22Rv1 (cell line): ENCODE measurements around the gene TPRG1L.
A peak's percentile ranks its signal among the peaks of the same experiment; 100 is the strongest.
"Not testable (repeated sequence)": the region's sequence is repeated elsewhere in the genome, so short reads cannot be mapped to it uniquely, and the experiment has no call there.

Experiments used
- H3K27ac ChIP-seq: fragments of 450-650 bp; 2 replicates; pipeline ENCODE4 v1.5.1; 2017
- ZFX ChIP-seq: fragments of 450-650 bp; IDR thresholded peaks from 2 replicates; pipeline ENCODE4 v1.6.1; 2017; ENCODE audit warnings: antibody characterized with exemption, borderline replicate concordance
- TF ChIP-seq, protein P1 (sequence below): fragments of 450-650 bp; IDR thresholded peaks from 2 replicates; pipeline ENCODE4 v1.5.1; 2017; ENCODE audit warnings: mild to moderate bottlenecking

The TPRG1L gene

DNA sequence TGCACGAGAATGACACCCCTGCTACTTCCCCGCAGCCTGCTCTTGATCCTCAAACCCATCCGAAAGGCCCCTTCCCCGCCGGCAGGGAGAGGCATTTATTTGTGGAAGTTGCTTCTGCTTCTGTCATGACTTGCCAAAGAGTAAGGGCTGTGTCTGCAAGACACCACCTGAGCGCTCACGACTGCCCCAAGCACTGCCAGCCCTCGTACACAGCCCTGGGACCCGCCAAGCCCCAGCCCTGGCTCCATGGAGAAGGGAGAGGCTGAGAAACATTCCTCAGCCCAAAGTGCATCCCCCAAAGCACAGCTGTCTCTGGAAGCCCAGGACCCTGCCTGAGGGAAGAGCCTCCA is 6.3 kb upstream of the TPRG1L start:
- H3K27ac ChIP-seq: no peak overlapping the region
- no peak for TF ChIP-seq ZFX
- TF ChIP-seq, protein P1, sequence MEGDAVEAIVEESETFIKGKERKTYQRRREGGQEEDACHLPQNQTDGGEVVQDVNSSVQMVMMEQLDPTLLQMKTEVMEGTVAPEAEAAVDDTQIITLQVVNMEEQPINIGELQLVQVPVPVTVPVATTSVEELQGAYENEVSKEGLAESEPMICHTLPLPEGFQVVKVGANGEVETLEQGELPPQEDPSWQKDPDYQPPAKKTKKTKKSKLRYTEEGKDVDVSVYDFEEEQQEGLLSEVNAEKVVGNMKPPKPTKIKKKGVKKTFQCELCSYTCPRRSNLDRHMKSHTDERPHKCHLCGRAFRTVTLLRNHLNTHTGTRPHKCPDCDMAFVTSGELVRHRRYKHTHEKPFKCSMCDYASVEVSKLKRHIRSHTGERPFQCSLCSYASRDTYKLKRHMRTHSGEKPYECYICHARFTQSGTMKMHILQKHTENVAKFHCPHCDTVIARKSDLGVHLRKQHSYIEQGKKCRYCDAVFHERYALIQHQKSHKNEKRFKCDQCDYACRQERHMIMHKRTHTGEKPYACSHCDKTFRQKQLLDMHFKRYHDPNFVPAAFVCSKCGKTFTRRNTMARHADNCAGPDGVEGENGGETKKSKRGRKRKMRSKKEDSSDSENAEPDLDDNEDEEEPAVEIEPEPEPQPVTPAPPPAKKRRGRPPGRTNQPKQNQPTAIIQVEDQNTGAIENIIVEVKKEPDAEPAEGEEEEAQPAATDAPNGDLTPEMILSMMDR: no peak

DNA sequence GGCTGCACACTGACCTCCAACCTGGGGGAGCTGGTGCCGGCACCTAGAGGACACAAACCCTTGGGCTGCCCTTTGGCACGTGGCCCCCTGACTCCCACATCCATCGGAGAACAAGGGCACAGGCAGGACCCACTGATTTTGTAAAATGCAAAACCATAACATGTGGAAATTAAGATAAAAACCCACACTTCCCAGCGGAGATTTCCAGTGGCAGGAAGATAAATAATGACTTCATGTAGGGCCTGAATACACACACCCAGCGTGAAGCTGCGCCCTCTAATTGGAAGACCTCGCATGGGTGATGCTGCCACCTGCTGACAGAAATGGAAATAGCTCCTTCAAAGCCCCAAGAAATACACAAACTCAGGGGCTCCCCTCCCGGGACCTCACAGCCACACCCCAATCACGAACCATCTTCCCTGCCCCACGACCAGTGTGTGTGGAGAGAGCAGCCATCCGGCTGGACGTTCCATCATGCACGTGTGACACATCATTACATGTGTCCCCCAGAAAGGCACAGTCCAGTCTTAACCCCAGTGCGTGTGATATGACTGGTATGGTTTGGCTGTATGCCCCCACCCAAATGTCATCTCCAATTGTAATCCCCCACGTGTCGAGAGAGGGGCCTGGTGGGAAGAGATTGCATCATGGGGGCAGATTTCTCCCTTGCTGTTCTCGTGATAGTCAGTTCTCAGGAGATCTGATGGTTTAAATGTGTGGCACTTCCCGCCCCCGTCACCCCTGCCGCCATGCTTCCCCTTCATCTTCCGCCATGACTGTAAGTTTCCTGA is 5.7 kb upstream of the TPRG1L start:
- H3K27ac ChIP-seq: no peak overlapping the region
- TF ChIP-seq, protein P1: peak; percentile 91
- no peak for TF ChIP-seq ZFX

DNA sequence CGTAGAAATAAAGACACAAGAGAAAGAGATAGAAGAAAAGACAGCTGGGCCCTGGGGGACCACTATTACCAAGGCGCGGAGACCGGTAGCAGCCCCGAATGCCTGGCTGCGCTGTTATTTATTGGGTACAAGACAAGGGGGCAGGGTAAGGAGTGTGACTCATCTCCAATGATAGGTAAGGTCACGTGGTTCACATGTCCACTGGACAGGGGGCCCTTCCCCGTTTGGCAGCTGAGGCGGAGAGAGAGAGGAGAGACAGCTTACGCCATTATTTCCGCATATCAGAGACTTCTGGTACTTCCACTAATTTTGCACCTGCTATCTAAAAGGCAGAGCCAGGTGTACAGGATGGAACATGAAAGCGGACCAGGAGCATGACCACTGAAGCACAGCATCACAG is 4.1 kb upstream of the TPRG1L start:
- H3K27ac ChIP-seq: no peak overlapping the region
- no peak for TF ChIP-seq ZFX

DNA sequence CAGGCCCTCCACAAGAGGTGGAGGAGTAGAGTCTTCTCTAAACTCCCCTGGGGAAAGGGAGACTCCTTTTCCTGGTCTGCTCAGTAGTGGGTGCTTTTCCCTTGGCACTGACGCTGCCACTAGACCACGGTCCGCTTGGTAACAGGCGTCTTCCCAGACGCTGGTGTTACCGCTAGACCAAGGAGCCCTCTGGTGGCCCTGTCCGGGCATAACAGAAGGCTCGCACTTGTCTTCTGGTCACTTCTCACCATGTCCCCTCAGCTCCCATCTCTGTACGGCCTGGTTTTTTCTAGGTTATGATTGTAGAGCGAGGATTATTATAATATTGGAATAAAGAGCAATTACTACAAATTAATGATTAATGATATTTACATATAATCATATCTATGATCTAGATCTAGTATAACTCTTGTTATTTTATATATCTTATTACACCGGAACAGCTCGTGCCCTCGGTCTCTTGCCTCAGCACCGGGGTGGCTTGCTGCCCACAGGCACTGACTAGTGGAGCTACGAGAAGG is 3.6 kb upstream of the TPRG1L start:
- TF ChIP-seq, protein P1: peak; percentile 80
- not testable (repeated sequence) for H3K27ac ChIP-seq

DNA sequence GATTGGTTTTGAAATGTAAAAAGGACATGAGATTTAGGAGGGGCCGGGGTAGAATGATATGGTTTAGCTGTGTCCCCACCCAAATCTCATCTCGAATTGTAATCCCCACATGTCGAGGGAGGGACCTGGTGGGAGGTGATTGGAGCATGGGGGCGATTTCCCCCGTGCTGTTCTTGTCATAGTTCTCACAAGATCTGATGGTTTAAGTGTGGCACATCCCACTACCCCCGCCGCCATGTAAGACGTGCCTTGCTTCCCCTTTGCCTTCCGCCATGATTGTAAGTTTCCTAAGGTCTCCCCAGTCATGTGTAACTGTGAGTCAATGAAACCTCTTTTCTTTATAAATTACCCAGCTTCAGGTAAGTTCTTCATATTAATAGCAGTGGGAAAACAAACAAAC is 2.7 kb upstream of the TPRG1L start:
- H3K27ac ChIP-seq: not testable (repeated sequence)

DNA sequence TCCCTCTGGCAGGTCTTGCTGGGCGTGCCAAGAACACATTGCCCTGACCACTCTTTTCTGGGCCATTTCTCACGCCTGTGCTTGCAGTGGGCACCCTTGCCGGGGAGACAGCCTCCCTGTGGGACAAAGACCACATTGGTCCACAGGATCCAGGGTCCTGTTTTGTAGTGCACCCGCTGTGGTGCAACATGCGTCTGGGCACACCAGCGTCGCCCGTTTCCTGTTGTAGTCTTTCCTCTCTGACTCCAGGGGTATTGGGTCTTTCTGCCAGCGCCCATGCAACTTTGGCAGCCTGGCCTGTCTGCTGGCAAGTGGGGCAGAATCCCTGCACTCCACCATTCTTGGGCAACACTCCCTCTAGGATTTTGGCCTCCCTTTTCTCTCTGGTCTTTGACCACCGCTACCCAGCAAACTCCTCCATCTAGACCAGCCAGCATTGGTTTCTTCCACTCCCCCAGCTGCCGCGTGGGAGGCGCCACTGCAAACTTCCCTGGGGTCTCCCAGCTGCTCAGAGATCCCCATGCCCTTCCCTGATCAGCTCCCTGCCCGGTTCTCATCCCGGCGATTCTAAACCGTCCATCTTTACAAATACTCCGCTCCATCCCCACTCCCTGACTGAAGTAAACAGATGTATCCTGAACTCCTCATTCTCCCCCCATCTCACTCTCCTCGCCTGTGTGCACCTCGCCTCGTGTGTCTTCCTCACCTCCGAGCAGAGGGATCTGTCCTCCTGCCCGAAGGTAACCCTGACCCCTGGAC is 1.2 kb upstream of the TPRG1L start:
- no peak for TF ChIP-seq ZFX
- TF ChIP-seq, protein P1: no peak
- H3K27ac ChIP-seq: peak overlapping the region; percentile 66

DNA sequence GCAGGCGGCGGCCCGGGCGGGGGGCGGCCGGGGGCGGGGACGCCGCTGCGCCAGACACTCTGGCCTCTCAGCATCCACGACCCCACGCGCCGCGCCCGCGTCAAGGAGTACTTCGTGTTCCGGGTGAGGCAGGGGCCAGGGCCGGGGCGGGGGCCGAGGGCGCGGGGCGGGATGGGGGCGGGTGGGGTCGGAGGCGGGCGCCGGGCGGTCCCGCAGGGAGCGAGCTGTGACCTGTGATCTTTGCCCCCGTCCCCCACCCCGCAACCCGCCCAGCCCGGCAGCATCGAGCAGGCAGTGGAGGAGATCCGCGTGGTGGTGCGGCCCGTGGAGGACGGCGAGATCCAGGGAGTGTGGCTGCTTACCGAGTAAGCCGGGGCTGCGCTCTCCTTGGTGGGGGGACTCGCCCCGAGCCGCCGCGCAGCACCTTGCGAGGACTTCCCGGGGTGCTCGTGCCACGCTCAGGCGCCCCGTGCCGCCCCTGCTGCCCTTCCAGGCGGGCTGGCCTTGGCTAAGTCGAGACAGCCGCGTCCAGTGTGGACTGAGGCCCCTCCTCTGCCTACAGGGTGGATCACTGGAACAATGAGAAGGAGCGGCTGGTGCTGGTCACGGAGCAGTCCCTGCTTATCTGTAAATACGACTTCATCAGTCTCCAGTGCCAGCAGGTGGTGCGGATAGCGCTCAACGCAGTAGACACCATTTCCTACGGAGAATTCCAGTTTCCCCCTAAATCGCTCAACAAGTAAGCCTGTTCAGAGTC is 514 bp downstream of the TPRG1L start:
- H3K27ac ChIP-seq: peak overlapping the region; percentile 66

More for the DNA sequence above, 514 bp downstream of the TPRG1L start:
- TF ChIP-seq ZFX: no peak
- TF ChIP-seq, protein P1: no peak
